Measurements from ENCODE around the gene ITGA2B. TPM values are rescaled to one million over a fixed set of nuclear protein-coding genes. Genes with fewer than 3 reads are reported as not detected.

Gene ITGA2B
- total and polyA plus RNA-seq, 2 of the 13 experiments (the other 11 are each of a cell fraction or from before 2014, with no cell fraction given) = 0.38 to 1.1 TPM

DNA sequence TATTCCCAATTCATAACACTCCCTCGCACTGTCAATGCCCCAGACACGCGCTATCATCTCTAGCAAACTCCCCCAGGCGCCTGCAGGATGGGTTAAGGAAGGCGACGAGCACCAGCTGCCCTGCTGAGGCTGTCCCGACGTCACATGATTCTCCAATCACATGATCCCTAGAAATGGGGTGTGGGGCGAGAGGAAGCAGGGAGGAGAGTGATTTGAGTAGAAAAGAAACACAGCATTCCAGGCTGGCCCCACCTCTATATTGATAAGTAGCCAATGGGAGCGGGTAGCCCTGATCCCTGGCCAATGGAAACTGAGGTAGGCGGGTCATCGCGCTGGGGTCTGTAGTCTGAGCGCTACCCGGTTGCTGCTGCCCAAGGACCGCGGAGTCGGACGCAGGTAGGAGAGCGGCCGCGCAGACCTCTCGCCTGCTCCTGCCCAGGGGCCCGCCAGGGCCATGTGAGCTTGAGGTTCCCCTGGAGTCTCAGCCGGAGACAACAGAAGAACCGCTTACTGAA lies 44.5 kb downstream of the ITGA2B start, which contains the start of gene GRN (continued):
- TF ChIP-seq, protein P1, sequence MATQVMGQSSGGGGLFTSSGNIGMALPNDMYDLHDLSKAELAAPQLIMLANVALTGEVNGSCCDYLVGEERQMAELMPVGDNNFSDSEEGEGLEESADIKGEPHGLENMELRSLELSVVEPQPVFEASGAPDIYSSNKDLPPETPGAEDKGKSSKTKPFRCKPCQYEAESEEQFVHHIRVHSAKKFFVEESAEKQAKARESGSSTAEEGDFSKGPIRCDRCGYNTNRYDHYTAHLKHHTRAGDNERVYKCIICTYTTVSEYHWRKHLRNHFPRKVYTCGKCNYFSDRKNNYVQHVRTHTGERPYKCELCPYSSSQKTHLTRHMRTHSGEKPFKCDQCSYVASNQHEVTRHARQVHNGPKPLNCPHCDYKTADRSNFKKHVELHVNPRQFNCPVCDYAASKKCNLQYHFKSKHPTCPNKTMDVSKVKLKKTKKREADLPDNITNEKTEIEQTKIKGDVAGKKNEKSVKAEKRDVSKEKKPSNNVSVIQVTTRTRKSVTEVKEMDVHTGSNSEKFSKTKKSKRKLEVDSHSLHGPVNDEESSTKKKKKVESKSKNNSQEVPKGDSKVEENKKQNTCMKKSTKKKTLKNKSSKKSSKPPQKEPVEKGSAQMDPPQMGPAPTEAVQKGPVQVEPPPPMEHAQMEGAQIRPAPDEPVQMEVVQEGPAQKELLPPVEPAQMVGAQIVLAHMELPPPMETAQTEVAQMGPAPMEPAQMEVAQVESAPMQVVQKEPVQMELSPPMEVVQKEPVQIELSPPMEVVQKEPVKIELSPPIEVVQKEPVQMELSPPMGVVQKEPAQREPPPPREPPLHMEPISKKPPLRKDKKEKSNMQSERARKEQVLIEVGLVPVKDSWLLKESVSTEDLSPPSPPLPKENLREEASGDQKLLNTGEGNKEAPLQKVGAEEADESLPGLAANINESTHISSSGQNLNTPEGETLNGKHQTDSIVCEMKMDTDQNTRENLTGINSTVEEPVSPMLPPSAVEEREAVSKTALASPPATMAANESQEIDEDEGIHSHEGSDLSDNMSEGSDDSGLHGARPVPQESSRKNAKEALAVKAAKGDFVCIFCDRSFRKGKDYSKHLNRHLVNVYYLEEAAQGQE (IDR thresholded peaks at IDR 0.05; ENCODE audit: borderline replicate concordance in 1 of 2, low read depth in 1 of 2, low read length in 2 of 2) = peak in 1 of 2 experiments; percentile 26; a peak in 1 of 4 replicates
- TF ChIP-seq ZMYM4 (CRISPR knock-in tag; IDR thresholded peaks at IDR 0.05) (peak; percentile 75), ZNF777 (CRISPR knock-in tag; IDR thresholded peaks at IDR 0.05) (no peak; the same call in none of the 2 replicates), PHF20 (CRISPR knock-in tag; IDR thresholded peaks at IDR 0.05) (peak; percentile 100), ZNF501 (CRISPR knock-in tag; IDR thresholded peaks at IDR 0.05) (peak; percentile 69; the same call in 1 of the 2 replicates), PTBP1 (IDR thresholded peaks at IDR 0.05; ENCODE audit: low read depth, low read length, poor library complexity, severe bottlenecking) (no peak), ZNF7 (CRISPR knock-in tag; IDR thresholded peaks at IDR 0.05) (no peak), TAF1 (CRISPR knock-in tag; IDR thresholded peaks at IDR 0.05) (peak; percentile 98), SAFB2 (CRISPR knock-in tag; IDR thresholded peaks at IDR 0.05; ENCODE audit: borderline replicate concordance, low read depth) (peak; percentile 78; the same call in 1 of the 2 replicates), BCL6 (CRISPR knock-in tag; IDR thresholded peaks at IDR 0.05) (peak; percentile 50), IRF2 (CRISPR knock-in tag; IDR thresholded peaks at IDR 0.05) (peak; percentile 86), ISX (CRISPR knock-in tag; conservative IDR thresholded peaks at IDR 0.05) (no peak), RAD51 (IDR thresholded peaks at IDR 0.05; ENCODE audit: borderline replicate concordance) (peak; percentile 98)
- TF ChIP-seq, protein P2, sequence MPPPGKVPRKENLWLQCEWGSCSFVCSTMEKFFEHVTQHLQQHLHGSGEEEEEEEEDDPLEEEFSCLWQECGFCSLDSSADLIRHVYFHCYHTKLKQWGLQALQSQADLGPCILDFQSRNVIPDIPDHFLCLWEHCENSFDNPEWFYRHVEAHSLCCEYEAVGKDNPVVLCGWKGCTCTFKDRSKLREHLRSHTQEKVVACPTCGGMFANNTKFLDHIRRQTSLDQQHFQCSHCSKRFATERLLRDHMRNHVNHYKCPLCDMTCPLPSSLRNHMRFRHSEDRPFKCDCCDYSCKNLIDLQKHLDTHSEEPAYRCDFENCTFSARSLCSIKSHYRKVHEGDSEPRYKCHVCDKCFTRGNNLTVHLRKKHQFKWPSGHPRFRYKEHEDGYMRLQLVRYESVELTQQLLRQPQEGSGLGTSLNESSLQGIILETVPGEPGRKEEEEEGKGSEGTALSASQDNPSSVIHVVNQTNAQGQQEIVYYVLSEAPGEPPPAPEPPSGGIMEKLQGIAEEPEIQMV (CRISPR knock-in tag; IDR thresholded peaks at IDR 0.05; ENCODE audit: low read depth) = no peak
- TF ChIP-seq, protein P3, sequence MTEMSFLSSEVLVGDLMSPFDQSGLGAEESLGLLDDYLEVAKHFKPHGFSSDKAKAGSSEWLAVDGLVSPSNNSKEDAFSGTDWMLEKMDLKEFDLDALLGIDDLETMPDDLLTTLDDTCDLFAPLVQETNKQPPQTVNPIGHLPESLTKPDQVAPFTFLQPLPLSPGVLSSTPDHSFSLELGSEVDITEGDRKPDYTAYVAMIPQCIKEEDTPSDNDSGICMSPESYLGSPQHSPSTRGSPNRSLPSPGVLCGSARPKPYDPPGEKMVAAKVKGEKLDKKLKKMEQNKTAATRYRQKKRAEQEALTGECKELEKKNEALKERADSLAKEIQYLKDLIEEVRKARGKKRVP (CRISPR knock-in tag; IDR thresholded peaks at IDR 0.05) = peak in 1 of 2 experiments; percentile 38; a peak in 1 of 4 replicates
- TF ChIP-seq, protein P4, sequence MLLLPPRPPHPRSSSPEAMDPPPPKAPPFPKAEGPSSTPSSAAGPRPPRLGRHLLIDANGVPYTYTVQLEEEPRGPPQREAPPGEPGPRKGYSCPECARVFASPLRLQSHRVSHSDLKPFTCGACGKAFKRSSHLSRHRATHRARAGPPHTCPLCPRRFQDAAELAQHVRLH (CRISPR knock-in tag; IDR thresholded peaks at IDR 0.05; ENCODE audit: borderline replicate concordance, low read depth) = peak; percentile 72; the same call in 1 of the 2 replicates
- TF ChIP-seq, protein P5, sequence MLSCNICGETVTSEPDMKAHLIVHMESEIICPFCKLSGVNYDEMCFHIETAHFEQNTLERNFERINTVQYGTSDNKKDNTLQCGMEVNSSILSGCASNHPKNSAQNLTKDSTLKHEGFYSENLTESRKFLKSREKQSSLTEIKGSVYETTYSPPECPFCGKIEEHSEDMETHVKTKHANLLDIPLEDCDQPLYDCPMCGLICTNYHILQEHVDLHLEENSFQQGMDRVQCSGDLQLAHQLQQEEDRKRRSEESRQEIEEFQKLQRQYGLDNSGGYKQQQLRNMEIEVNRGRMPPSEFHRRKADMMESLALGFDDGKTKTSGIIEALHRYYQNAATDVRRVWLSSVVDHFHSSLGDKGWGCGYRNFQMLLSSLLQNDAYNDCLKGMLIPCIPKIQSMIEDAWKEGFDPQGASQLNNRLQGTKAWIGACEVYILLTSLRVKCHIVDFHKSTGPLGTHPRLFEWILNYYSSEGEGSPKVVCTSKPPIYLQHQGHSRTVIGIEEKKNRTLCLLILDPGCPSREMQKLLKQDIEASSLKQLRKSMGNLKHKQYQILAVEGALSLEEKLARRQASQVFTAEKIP (CRISPR knock-in tag; IDR thresholded peaks at IDR 0.05; ENCODE audit: borderline replicate concordance) = no peak
- TF ChIP-seq, protein P6, sequence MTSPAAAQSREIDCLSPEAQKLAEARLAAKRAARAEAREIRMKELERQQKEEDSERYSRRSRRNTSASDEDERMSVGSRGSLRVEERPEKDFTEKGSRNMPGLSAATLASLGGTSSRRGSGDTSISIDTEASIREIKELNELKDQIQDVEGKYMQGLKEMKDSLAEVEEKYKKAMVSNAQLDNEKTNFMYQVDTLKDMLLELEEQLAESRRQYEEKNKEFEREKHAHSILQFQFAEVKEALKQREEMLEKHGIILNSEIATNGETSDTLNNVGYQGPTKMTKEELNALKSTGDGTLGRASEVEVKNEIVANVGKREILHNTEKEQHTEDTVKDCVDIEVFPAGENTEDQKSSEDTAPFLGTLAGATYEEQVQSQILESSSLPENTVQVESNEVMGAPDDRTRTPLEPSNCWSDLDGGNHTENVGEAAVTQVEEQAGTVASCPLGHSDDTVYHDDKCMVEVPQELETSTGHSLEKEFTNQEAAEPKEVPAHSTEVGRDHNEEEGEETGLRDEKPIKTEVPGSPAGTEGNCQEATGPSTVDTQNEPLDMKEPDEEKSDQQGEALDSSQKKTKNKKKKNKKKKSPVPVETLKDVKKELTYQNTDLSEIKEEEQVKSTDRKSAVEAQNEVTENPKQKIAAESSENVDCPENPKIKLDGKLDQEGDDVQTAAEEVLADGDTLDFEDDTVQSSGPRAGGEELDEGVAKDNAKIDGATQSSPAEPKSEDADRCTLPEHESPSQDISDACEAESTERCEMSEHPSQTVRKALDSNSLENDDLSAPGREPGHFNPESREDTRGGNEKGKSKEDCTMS (CRISPR knock-in tag; conservative IDR thresholded peaks at IDR 0.05) = no peak
